ENCODE measurements around the gene ZNHIT2. TPM values are rescaled to one million over a fixed set of nuclear protein-coding genes. Genes with fewer than 3 reads are reported as not detected.

ZNHIT2 gene
- total and polyA plus RNA-seq, 2 experiments from 2014 or later = 17.7 to 18.1 TPM

DNA sequence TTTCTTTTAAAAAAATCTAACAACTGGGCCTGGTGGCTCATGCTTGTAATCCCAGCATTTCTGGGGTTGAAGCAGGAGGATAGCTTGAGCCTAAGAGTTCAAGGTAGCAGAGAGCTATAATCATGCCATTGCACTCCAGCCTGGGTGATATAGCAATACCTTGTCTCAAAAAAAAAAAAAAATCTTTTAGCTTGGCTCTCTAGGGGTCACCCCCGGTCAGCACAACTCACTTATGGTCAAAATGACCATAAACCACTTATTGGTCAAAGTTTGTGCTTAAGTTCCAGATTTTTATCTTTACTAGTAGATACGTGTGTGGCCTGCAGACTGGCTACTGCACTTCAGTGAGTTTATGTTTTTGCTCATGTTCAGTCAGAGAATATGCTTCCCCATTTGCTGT, 46.2 kb upstream of the ZNHIT2 start:
- no peak for ATAC-seq
- TF ChIP-seq NANOG (IDR thresholded peaks at IDR 0.05; ENCODE audit: borderline replicate concordance) = no peak
- no peak for TF ChIP-seq STAT1 (IDR thresholded peaks at IDR 0.05; ENCODE audit: unreplicated experiment)
- no peak for TF ChIP-seq ZNF331 (CRISPR knock-in tag; IDR thresholded peaks at IDR 0.05; ENCODE audit: low read depth)
- Mint-ChIP-seq H3K9me3 (no peaks in the 10 kb centered on the region), H3K4me1 (peaks cover 9% of the 10 kb centered on the region), H3K27me3 (ENCODE audit: insufficient read depth, low read depth, poor library complexity) (peaks cover 3% of the 10 kb centered on the region), H3K36me3 (ENCODE audit: low read depth) (no peaks in the 10 kb centered on the region), H3K27ac (no peak overlapping the region), H3K4me3 (no peak overlapping the region)
- Histone ChIP-seq H3K79me2 (replicated peaks; ENCODE audit: insufficient read depth) (no peaks in the 10 kb centered on the region), H3K4me2 (no peak overlapping the region), H3K9me2 (ENCODE audit: insufficient read depth) (no peaks in the 10 kb centered on the region), H3K36me3 (ENCODE audit: insufficient read depth) (no peaks in the 10 kb centered on the region), H4K20me1 (replicated peaks; ENCODE audit: insufficient read depth) (no peaks in the 10 kb centered on the region), H3F3A (replicated peaks; ENCODE audit: low read depth) (no peaks in the 10 kb centered on the region), H3K4me1 (ENCODE audit: insufficient read depth) (peaks cover 4% of the 10 kb centered on the region), H3K27me3 (ENCODE audit: insufficient read depth) (no peaks in the 10 kb centered on the region), H3K4me3 (no peak overlapping the region), H2AFZ (no peak overlapping the region), H3K27ac (ENCODE audit: low read depth) (no peak overlapping the region)
- no peak for DNase-seq (ENCODE audit: low spot score)

DNA sequence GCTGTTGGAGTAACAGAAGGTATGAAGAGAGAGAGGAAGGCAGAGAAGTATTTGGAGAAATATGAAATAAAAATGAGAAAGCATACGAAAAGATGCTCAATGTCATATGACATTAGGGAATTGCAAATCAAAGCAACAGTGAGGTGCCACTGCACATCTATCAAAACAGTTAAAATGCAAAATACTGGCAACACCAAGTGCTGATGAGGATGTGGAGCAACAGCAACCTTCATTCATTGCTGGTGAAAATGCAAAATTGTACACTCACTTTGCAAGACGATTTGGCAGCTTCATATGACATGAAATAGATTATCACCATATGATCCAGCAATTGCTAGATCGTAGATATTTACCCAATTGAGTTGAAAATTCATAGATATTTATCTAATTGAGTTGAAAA, 43.1 kb upstream of the ZNHIT2 start:
- peaks cover 3% of the 10 kb centered on the region for H3K27me3 Mint-ChIP-seq (ENCODE audit: insufficient read depth, low read depth, poor library complexity)
- peaks cover 2% of the 10 kb centered on the region; the same call in 2 of the 3 replicates for H3K4me1 Mint-ChIP-seq
- no peaks in the 10 kb centered on the region for H3K9me2 ChIP-seq (ENCODE audit: insufficient read depth)
- H3K79me2 ChIP-seq (replicated peaks; ENCODE audit: insufficient read depth) = no peaks in the 10 kb centered on the region
- DNase-seq (ENCODE audit: low spot score) (no peak), ATAC-seq (no peak)
- no peak overlapping the region for H3K27ac Mint-ChIP-seq
- no peaks in the 10 kb centered on the region for H3F3A ChIP-seq (replicated peaks; ENCODE audit: low read depth)
- H3K27ac ChIP-seq (ENCODE audit: low read depth) = no peak overlapping the region
- no peak overlapping the region for H3K4me2 ChIP-seq
- H3K4me3 ChIP-seq = no peak overlapping the region
- no peak overlapping the region for H3K4me3 Mint-ChIP-seq
- H3K27me3 ChIP-seq (ENCODE audit: insufficient read depth) = no peaks in the 10 kb centered on the region
- H3K4me1 ChIP-seq (ENCODE audit: insufficient read depth) = no peaks in the 10 kb centered on the region
- H3K9me3 Mint-ChIP-seq = no peaks in the 10 kb centered on the region
- H3K36me3 ChIP-seq (ENCODE audit: insufficient read depth) = no peaks in the 10 kb centered on the region
- no peak overlapping the region for H2AFZ ChIP-seq
- no peaks in the 10 kb centered on the region for H4K20me1 ChIP-seq (replicated peaks; ENCODE audit: insufficient read depth)
- H3K36me3 Mint-ChIP-seq (ENCODE audit: low read depth) = no peaks in the 10 kb centered on the region
- TF ChIP-seq EZH2phosphoT487 (IDR thresholded peaks at IDR 0.05; ENCODE audit: unreplicated experiment) (no peak), EZH2 (IDR thresholded peaks at IDR 0.05; ENCODE audit: low read depth, unreplicated experiment) (no peak), ZNF462 (CRISPR knock-in tag; IDR thresholded peaks at IDR 0.05) (no peak), ZNF114 (CRISPR knock-in tag; IDR thresholded peaks at IDR 0.05) (no peak), STAT1 (IDR thresholded peaks at IDR 0.05; ENCODE audit: unreplicated experiment) (no peak), CREB1 (CRISPR knock-in tag; IDR thresholded peaks at IDR 0.05; ENCODE audit: low read depth) (no peak), NANOG (IDR thresholded peaks at IDR 0.05; ENCODE audit: borderline replicate concordance) (no peak), CTCF (conservative IDR thresholded peaks at IDR 0.05; ENCODE audit: low read depth in 2 of 2) (no peak), POLR2AphosphoS5 (IDR thresholded peaks at IDR 0.05; ENCODE audit: low read depth) (no peak), REST (IDR thresholded peaks at IDR 0.05; ENCODE audit: unreplicated experiment) (no peak)

Measured in GM23338 (cell line).